GM19023 (cell line): ENCODE data around the gene TBL1X.
"Not testable (repeated sequence)": the region's sequence is repeated elsewhere in the genome, so short reads cannot be mapped to it uniquely, and the experiment has no call there.

Experiments
- ATAC-seq: cut with Tn5 transposase; IDR thresholded peaks from one replicate; pipeline ENCODE4 v1.9.1; 2021; ENCODE audit warnings: mild to moderate bottlenecking, moderate library complexity; ENCODE audit not compliant: unreplicated experiment

TBL1X gene

DNA sequence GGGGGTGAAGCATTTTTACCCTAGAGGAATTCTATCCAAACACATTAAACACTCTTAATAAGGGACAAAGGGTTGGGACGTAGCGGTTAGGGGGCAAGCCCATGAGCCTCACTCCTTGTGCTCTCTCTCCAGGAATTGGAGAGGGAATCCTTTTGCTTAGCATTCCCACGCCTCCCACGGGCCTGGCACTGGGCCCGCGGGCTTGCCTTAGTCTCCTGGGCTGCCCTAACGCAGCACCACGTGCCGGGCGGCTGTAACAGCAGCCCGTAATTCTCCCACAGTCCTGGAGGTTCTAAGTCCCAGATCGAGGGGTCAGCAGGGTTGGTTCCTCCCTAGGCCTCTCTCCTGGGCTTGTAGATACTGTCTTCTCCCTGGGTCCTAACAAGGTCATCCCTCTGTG lies 67.5 kb downstream of the TBL1X start:
- no peak for ATAC-seq

DNA sequence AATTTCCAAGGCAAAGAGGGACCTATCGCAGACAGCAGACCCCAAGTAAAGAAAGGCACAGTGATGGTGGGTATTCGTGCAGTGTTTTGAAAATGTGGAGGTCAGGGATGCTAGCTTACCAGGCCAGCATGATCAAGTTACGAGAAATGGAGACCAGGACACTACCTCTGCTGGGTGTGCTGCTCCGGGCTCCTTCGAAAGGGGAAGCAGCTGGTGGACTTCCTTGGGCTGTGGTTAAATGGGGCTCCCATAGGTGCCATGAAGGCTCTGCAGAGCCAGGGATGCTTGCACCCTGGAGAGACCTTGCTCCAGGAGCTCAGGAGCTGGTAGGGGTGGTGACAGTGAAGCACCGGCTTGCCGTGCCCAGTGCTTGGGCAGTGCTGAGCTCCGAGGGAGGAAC lies 68.8 kb downstream of the TBL1X start:
- no peak for ATAC-seq

DNA sequence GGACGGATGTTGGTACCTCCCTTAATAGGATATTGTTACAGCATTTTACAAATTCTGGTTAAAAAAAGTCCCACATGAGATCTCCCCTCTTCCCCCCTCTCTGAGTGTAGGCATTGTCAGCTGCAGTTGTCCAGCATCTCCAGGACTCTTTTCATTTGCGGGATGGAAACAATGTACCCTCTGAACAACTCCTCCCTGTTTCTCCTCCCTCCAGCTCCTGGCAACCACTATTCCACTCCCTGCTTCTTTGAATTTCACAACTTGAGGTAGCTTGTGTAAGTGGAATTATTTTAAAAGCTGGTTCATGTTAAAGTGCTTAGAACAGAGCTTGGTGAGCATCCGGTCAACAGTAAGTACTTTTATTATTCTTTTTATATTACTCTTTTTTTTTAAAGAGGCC lies 69.8 kb downstream of the TBL1X start:
- no peak for ATAC-seq

DNA sequence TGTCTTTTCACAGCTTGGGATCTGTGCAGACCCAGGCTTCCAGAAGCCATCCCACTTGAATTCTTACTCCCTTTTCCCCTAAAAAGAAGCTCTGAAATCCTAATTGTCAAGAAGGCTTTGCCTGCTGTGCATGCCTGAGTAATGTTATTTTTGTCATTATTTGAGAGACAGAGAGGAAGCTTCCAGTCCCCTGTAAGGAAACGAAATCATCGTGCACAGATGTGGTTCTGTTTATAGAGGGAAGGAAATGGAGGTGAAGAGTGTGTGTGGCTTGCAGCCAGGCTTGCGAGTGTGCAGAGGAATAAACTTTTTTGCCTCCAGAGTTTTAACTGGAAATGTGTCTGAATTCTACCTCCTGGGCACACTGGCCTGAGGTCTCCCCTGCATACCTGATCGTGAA lies 70.2 kb downstream of the TBL1X start:
- no peak for ATAC-seq

DNA sequence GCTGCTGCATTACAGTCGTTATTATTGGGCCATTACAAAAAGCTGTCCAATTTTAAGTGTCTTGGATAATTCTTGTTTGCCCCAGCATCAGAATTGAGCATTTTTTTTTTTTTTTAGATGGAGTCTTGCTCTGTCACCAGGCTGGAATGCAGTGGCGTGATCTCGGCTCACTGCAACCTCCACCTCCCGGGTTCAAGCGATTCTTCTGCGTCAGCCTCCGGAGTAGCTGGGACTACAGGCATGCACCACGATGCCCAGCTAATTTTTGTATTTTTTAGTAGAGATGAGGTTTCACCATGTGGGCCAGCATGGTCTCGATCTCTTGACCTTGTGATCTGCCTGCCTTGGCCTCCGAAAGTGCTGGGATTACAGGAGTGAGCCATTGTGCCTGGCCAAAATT lies 71.3 kb downstream of the TBL1X start:
- not testable (repeated sequence) for ATAC-seq

DNA sequence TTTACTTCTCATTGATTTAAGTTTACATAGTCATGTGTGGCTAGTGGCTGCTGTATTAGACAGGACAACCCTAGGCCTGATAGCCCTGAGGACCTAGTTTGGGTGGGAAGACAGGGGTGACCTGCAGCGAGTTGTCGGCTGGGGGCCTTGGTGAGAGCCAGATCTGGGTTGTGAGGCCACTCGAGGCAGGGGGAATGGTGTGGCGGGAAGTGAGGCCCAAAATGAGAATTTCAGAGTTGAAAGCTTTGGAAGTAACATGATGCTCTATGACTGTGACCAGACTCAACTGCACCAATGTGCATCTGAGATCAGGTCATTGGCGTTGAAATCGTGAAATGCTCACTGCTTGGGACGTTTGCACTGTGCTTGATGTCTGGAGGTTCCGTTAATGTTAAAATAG lies 72.9 kb downstream of the TBL1X start:
- no peak for ATAC-seq

DNA sequence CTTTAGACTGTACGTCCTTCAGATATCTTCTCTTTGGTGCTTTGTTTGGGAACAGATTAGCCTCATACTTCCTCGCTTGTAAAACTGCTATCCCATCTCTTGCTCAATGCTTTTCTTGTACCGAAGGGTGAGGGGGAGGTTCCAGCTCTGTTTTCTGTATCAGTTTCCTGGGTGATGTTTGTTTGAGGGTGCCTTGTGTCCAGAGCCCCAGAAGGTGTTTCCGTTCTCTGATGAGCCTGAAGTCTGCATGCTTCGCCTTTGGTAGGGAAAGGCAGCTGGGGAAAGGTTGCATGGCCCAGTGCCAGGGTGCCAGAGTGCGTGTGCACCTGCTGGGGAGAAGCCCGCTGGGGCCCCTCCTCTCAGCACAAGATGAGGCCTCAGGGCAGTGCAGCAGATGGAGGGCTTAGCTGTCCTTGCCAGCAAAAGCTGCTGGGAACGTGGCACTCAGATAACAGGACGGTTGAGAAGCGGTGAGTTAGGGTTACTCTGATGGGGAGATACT lies 73.7 kb downstream of the TBL1X start:
- ATAC-seq: no peak

DNA sequence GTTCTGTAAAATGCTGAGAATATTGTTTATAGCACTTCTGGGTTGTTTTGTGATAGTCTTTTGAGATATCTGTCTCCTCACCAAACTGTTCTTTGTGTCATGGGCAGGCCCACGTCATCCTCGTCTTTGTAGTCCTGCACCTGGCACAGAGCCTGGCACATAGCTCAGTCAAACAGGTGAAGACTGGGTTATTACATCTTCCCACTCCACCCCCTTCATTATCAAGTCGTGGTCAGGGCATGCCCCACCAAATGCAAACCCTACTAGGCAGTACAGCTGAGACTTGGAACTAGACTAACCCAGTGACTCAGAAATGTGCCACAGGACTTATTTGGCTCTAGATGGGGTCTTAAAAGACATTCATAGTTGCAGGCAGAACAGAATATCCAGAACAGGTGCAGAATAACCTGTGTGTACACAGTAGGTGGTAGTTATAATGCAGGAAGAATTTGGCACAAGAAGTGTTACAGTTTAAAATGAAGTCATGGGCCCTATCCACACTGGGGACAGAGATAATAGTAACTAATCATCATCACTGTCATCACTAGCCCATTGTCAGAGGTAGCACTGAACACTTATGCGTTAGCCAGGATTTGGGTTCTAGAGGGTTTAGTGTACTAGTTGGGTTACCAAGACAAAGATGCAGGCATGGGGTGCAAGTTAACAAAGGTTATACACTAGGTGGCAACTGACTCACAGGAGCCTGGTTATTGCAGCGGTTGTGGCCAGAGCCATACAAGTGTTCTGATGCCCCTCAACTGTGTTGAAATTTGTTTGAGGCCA lies 74.9 kb downstream of the TBL1X start:
- ATAC-seq: no peak

DNA sequence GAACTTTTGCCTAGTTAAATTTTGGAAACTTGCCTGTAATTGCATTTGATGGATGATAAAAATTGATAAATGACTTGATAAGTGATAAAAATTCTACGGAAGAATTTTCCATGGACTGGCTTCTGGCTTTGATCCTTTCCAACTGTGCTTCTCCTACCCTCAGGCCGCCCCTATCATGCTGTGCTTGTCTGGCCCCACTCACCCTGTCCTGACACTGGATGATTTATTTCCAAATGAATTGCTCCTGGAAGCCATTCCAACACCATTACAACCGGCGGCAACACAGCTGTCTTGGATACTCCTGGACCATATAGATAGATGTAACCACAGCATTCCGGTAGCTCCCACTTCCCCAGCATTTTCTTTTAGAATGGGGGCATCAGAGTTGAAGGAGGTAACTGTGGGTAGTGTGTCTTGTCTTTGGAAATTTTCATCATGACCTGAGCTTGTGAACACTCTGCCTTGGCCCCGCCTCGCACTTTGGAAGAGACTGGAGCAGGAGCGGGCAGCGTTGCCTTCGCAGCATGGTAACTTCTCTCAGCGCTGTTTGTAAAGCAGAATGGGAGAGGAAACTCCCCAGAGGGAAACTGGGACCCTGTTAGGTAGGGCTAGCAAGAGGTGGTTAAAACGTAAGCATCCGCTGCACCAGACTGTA lies 77.4 kb downstream of the TBL1X start:
- no peak for ATAC-seq

DNA sequence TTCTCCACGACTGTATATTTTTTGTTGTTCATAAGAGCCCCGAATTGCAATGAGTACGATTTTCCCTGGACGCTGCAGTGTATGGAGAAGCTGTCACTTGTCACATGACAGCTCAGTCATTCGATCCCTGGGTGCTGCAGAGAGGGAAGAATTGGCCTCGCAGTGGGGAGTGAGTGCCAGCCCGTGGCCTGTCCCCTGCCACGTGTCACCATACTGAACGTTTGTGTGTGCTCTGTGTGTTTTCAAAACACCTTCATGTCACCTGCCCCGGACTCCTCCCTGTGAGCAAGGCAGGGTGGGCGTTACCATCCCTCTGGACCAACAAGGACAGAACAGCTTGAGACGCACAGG lies 77.9 kb downstream of the TBL1X start:
- no peak for ATAC-seq

DNA sequence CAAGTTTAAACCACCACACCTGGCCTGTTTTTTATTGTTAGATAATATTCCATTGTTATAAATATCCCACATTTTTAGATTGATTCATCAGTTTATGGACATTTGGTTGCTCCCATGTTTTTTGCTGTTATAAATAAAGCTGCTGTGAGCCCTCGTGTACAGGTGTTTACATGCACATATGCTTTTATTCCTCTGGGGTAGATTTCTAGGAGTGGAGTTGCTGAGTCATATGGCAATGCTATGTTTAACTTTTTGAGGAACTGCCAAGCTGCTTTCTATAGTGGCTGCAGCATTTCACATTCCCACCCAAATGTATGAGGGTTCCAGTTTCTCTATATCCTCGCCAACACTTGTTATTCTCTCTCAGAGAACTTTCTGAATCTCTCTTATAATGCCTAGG lies 90.5 kb downstream of the TBL1X start:
- no peak for ATAC-seq

DNA sequence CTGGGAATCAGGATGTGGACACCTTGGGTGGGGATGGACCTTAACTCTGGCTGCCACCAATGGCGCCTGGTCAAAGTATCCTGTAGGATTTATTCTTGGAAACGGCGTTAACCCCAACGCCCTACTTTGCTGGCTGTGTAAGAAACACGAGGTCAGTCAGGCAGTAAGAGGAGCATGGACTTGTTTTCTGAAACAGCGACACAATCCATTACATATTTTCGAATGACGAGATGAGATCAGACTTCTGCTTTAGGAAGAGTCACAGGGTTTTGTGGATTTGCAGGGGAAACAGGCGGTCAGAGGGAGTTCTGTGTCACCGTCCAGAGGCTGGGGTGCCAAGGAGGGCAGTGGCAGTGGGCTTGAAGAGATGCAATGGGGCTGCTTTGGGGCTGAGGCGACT lies 92.2 kb downstream of the TBL1X start:
- ATAC-seq: no peak

DNA sequence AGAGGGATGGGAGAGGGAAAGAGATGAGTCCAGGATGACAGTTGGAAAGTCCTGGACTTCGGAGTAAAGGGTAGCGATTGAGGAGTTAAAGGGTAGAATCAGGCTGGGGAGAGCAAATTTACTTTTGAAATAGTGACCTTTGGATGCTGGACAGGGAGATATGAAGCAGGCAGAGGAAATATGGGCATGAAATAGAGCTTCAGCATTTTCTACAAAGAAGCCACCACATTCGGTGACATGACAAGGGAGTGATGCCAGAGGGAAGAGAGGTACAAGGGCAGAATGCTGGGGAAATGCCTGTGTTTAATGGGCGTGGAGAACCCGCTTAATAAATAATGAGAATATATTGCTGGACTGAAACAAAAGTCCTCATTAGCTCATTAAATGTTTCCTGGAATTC lies 92.7 kb downstream of the TBL1X start:
- ATAC-seq: no peak

DNA sequence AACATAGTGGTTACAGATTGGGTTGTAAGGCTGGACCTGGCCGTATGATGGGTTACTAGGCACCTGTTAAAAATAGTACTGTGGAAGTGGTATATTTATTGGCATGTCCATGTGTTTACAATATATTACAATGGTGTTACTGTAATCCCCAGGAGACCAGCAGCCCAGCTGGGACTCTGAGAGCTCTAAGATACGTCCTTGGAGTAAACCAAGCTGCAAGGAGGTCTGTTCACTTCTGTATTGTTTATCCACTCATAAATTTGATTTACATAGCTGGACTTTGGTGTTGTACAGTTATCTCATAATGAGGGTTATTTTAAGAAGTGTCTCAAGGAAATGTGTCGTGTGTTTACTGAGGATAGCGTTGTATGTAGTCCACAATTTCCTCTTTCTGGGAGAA lies 93.8 kb downstream of the TBL1X start:
- no peak for ATAC-seq

DNA sequence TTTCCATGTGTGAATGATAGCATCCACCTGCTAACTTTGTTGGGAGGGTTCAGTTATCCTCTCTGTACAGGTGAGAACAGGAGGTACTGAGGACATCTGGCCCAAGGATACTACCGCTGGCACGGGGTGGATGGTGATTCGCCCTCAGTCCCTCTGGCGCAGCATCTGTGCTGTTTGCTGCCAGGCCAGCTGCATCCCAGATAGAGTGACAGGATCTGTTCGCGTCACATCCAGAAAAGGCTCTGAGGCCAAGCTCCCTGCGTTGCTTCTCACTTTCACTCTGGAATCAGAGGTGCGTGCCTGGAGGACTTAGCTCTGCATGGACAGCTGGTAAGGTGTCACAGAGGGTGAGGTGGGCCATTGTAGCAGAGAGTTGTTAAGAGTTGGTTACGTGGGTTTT lies 95.4 kb downstream of the TBL1X start:
- ATAC-seq: no peak

DNA sequence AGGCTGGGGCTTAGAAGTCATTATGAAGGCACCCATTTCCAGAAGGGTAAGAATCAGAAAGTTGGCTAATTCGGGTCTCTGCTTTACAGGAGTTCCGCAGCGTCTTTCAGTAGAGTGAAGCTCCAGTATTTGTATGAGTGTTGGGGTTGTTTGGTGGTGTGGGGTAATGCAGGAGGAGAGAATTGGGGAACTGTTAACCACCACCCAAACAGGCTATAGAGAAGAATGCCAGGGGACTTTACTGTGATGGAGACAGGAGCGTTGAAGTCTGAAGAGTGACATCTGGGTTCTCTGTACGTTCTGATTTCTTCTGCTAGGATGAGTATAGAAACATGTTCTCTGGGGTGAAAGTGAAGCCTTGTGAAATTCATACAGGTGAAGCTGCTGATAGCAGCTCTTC lies 96.3 kb downstream of the TBL1X start:
- ATAC-seq: no peak

DNA sequence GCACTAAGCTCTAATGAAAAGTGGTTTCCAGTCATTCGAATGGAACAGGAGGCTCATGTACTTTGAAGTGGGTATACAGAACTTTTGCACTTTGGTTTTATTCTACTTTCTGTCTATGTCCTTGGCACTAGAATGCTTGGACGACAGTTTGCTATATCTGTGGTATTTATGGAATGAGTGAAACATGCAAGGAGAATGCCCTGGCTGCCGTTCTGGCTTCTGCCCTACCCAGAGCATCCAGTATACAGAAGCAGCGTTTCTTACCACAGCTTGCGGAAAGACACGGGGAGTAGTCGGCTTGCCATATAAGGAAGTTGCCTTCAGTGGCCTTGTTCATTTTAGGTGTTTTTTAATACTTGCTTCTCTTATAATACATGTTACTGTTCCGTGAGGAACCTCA lies 98.0 kb downstream of the TBL1X start:
- no peak for ATAC-seq

DNA sequence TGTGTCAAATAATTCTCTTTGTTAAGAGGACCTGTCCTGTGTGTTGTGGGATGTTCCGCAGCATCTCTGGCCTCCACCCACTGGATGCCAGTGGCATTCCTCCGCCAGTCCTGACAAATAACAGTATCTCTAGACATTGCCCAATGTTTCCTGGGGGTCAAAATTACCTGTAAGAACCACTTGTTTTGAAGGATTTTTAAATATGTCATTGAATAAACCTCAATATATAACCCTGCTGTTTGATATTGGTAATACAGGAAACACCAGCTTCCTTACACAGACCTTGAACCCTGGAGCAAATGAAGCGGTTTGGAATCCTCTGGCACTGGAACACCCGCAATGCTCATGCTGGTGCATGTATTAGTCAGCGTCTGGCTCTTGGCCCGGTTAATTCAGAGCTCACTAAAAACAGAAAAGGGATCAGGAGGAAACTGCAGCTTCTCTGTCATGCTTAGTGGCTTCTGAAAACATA lies 101.3 kb downstream of the TBL1X start:
- no peak for ATAC-seq

DNA sequence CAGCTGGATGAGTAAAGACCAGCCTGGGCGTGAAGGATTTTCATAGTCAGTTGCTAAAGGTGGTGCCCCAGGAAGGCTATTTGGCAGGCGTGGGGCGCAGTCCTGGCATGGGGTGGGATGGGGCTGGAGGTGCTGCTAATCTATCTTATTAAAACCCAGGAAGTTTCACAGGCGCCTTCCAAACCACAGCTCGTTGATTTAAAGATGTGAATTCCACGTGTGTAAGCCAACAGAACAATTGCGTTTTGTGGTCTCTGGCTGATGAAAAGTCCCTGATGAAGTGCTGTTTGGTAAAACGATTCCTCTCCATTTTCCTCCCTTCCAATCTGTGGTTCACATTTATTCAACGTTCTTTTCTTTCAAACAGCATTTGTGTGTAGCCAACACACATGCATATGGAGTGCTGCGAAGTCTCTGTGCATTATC lies 105.0 kb downstream of the TBL1X start:
- no peak for ATAC-seq

DNA sequence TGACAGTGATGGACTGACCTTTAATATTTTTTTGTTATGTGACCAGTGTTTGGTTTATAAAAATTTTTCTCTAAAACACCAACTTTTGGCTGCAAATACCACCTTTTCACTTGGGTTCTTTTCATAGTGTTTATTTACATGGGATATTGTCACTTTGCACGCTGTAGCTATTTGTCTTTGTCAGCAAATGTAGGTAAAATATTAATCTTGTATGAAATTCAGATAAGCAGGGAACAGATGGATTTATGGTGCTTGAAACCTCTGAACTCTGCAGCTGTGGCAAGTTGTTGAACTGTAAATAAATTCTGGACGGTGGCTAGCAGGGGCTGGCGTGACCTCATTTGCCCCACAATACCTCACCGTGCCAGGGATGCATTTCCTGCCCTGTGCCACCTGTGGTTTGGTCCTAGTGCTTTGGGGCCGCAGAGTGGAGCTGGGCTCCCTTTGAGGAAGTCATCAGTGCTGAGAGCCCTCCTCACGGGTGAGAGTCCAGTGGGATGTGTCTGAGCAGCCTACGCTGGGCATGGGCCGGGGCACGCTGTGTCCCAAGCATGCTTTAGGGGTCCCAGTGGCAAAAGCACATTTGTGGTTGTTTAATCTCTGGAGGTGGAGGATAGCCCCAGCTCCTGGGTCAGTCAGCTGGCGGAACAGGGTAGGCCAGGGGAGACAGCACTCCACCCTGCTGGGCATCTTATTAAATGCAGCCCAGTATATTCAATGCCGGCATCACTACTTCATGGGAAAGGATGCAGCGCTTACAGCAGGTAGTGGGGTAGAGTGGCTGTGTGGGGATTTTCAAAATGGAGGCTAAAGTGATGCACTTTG lies 108.6 kb downstream of the TBL1X start:
- ATAC-seq: peak; percentile 8

DNA sequence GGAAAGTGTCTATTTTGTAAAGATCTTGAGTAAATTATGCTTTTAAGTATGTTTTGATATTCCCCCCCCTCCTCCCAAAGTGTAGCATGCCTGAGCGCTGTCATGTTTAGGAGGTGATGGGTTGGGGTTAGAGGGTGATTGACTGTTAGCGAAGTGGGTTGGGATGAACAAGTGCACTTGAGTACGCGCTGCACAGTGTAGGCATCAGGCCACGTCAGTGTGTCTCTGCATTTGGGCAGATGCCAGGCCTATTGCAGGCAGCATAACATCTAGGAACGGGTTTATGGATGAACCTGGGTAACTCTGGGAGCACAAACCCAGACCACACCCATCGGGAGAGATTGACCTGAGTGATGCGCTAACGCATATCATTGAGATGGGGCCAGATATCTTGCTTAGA lies 111.2 kb downstream of the TBL1X start:
- no peak for ATAC-seq

DNA sequence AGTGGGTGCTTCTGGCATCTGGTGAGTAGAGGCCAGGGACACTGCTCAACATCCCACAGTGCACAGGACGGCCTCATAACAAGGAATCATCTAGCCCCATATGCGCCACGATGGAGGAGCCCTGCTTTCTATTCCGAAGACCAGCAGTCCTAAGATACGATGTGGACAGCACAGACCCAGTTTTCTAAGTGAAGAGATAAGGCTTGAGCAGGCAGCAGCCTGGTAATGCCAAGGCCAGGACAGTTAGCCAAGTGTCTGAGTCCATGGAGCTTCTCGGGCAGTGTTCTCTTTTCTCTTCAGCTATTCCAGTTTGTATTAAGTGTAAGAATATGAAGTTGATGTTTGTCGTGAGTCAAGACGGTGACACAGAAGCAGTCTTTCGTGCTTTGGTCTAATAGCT lies 112.7 kb downstream of the TBL1X start:
- ATAC-seq: no peak
